Measurements from ENCODE around the gene FN3KRP.

GRCh38 chr17:82710499-82711232 is 5.8 kb upstream of the FN3KRP start:
- TF ChIP-seq POLR2A (IDR thresholded peaks at IDR 0.05) (no peak), CTCF (IDR thresholded peaks at IDR 0.05) (no peak)

Measured in adrenal gland (tissue), 5 donors.